Limb (tissue), 2 donors: Measurements from ENCODE around the gene KRTAP5-10.
"Not testable (repeated sequence)": the region's sequence is repeated elsewhere in the genome, so short reads cannot be mapped to it uniquely, and the experiment has no call there.

ENCODE experiments used
- DNase-seq, 2 donors: peaks; one replicate each; pipeline ENCODE4 v3.0.0-alpha.2; 2016; ENCODE audit errors: extremely low spot score in 2 of 2

KRTAP5-10 gene

DNA sequence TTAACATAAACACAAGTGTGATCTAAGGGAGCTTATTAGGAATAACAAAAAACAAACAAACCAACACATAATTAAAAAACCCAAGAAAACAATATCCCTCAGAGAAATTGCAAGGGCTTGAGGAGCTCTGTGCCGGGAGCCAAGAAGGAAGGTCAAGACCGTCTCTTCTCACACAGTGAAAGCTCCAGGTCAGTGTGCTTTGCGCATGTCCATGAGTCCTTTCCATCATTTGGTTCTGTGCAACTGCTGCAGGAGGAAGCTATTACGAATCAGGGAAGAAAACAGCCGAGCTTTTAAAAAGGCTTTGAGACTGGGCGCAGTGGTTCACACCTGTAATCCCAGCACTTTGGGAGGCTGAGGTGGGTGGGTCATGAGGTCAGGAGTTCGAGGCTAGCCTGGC is 23.0 kb upstream of the KRTAP5-10 start:
- DNase-seq = no peak

DNA sequence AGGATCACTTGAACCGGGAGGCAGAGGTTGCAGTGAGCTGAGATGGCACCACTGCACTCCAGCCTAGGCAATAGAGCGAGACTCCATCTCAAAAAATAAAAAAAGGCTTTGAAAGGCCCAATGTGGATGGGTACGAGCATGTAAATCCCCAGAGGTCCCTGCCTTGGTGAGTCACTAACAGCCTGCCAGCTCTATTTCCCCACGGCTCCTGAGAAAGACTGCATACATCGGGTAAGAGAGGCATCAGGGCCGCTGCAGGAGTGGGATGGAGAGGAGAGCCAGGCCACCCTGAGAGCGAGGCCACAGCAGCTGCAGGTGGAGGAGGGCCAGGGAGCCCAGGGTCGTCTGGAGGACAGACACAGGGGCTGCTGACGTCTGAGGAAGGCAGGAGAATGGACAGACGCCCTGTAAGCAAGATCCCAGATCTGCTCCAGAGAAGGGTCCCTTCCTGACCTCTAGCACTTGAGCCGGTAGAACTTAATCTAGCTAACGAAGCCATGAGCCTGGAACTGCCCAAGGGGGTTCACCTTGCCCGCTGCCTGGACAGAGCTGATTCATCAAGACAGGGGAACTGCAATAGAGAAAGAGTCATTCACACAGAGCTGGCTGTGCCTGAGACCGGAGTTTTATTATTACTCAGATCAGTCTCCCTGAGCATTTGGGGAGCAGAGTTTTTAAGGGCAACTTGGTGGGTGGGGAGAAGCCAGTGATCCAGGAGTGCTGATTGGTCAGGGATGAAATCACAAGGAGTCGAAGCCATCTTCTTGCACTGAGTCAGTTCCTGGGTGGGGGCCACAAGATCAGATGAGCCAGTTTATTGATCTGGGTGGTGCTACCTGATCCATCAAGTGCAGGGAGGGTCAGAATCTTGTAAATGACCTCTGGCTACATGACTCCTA is 22.2 kb upstream of the KRTAP5-10 start:
- no peak for DNase-seq

DNA sequence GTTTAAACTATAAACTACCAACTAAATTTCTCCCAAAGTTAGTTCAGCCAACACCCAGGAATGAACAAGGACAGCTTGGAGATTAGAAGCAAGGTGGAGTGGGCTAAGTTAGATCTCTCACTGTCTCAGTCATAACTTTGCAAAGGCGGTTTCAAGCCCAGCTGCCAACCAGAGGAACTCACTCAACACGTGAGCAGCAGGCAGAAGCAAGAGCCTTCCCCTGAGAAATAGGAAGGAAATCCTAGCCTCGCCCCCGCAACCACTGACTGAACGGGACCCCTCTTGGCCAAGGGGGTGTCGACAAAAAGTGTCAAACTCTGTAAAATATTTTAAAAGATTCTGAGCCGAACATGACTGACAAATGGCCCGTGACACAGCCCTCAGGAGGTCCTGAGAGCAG is 21.5 kb upstream of the KRTAP5-10 start:
- no peak for DNase-seq

DNA sequence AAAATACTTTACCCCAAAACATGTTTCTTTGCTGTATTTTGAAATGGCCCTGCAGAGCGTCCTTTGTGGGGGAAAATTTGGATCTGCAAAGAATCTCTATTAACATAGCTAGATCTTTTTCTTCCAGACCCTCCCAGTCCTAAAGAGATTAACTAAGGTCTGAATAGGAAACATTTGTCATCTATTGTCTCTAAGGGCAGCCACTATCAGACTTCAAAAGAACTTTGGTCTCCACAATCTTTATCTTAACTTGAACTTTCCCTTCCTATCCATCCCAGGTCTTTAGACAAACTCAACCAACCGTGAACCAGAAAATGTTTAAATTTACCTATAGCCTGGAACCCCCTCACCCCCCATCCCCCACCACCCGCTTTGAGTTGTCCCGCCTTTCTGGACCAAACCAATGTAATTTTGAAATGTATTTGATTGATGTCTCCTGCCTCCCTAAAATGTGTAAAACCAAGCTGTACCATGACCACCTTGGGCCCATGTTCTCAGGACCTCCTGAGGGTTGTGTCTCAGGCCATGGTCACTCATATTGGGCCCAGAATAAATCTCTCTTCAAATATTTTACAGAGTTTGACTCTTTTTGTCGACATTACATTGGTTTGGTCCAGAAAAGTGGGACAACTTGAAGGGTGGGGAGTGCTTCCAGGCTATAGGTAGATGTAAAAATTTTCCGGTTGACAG is 20.7 kb upstream of the KRTAP5-10 start:
- no peak for DNase-seq

DNA sequence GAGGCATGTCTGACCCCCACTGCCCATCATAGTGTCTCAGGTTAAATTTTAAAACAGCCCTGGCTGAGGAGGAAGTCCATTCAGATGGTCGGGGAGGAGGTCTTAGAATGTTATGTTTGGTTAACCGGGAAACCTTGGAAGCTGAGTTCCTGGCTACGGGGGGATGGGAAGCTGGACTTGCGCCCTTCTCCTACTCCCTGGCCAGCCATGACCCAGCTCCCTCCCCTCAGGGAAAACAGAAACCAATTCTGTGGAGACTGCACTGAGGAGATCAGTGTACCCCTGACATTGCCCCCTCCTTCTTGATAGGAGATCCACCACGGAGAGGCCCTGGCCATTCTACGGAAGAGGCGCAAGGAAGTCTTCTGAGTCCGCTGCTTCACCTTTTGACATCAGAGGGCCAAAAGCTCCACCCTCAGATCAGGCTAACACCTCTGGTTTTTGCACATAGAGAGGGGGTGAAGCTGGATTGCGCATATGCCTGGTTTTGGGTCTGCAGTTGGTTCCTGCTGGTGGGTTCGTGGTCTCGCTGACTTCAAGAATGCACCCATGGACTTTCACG is 19.9 kb upstream of the KRTAP5-10 start:
- DNase-seq = no peak

DNA sequence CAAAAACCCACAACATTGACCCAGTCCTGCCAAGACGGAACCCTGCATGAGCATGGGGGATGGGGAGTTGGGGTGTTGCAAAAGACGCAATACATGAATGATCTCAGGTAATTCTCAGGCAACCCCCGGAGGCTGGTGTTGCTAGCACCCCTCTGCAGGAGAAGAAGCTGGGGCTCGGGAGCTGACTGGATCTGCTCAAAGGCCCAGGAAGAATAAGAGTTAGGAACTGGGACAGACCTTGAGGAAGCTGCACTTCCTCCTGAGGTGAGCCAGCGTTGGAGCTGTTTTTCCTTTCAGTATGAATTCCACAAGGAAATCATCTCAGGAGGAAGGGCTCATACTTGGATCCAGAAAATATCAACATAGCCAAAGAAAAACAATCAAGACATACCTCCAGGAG is 17.2 kb upstream of the KRTAP5-10 start, which contains the start of gene KRTAP5-9:
Gene KRTAP5-9, plus strand, starts transcription at position 301 of the 400 bp plus-strand sequence. CDS start 238 bp downstream, outside the sequence.
- no peak for DNase-seq

DNA sequence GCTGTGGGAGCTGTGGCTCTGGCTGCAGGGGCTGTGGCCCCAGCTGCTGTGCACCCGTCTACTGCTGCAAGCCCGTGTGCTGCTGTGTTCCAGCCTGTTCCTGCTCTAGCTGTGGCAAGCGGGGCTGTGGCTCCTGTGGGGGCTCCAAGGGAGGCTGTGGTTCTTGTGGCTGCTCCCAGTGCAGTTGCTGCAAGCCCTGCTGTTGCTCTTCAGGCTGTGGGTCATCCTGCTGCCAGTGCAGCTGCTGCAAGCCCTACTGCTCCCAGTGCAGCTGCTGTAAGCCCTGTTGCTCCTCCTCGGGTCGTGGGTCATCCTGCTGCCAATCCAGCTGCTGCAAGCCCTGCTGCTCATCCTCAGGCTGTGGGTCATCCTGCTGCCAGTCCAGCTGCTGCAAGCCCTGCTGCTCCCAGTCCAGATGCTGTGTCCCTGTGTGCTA is 16.6 kb upstream of the KRTAP5-10 start:
- DNase-seq = no peak

DNA sequence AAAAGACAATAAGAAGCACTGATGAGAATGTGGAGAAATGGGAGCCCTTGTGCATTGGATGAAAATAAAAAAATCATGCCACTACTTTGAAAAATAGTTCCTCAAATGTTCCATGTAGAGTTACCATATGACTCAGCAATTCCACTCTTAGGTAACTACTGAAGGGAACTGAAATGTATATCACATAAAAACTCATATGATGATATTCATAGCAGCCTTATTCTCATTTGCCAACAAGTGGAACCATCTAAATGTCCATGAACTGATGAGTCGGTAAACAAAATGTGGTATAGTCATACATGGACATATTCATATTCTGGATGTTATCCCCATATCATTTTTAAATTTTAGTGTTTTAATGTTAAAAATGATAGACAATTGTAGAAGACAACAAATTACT is 13.7 kb upstream of the KRTAP5-10 start:
- no peak for DNase-seq

DNA sequence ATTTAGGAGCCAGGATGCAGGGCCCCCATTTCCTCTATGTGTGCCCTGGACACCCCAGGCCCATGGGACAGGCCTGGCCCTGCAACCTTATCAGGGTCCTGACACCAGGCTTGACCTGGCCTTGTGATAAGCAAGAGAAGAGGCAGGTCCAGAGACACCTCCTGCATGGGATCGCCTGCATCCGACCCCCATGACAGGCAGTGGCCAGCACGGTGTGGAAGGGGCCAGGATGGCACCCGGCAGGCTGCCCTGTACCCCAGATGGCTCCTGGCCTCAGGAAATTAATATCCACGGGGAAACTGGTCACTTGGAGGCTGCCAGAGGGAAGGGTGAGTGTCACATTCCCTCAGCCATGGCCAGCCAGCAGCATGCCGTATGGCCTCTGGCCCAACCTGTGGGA is 10.4 kb upstream of the KRTAP5-10 start:
- no peak for DNase-seq

DNA sequence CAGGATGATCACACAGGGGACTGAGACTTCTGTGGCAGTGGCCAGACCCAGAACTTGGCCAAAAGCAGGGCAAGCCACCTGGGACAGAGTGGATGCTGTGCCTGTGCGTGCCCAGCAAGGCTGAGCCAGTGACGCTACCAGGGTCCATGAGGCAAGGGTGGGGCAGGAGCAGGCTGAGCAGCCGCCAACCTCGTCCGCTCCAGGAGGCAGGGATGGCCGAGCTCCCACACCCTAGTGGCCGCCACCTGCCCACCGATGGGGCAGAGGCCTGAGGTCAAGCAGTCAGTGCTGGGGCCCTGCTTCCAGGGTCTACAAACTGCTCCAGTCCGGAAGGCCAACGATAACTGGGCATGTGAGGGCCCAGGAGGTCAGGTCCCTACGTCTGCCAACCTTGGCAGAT is 9.9 kb upstream of the KRTAP5-10 start:
- no peak for DNase-seq

DNA sequence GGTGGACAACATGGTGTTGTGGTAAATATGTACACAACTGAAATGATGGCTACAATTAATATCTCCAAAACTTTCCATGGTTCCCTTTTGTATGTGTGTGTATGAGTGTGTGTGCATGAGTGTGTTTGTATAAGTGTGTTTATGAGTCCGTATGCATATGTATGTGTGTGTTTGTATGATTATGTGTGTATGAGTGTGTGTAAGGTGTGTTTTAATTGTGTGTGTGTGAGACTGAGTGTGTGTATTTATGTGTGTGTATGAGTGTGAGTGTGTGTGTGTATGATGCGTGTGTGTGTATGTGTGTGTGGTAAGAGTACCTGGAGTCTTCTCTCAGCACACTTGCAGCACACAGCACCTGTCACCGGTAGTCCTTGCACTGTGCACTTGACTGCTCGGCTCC is 9.3 kb upstream of the KRTAP5-10 start:
- no peak for DNase-seq

DNA sequence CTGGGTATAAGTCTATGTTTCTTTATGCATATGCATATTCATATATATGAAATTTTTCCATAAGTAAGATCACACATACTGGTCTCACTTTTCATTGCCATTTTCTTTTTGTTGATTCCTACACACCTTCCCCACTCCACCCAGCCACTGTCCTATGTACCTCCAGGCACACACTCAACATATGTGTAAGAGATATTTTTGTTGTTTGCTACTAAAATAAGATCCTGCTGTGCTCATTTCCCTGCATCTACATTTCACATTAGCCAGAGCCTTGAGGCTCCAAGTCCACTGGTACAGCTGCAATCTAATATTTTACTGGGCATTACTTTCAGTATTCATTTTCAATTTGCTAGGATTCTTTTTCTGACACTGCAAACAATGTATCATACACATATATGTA is 8.1 kb upstream of the KRTAP5-10 start:
- no peak for DNase-seq

DNA sequence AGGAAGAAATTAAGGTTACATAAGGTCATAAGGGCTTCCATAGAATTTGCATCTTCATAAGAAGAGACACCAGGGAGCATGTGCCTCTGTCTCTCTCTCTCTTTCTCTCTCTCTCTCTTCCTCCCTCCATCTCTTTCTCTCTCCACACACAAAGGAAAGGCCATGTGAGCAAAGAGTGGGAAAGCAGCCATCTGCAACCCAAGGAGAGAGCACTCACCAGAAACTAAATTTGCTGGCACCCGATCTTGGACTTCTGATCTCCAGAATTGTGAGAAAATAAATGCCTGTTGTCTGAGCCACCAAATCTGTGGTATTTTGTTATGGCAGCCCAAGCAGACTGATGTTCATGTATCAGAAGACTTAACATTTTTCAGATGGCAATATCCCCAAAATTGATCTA is 6.4 kb upstream of the KRTAP5-10 start:
- DNase-seq = no peak

DNA sequence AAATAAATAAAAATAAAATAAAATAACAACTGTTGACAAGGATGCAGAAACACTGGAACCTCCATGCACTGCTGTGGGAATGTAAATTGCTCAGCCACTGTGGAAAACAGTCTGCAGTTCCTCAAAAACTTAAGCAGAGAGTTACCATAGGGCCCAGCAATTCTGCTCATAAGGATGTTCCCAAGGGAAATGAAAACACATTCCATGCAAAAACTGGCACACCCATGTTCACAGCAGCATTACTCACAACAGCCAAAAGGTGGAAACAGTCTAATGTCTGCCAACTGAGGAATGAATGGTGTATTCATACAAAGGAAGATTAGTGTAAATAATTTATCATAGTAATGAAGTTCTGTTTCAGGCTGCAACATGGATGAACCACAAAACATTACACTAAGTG is 3.2 kb upstream of the KRTAP5-10 start:
- no peak for DNase-seq

DNA sequence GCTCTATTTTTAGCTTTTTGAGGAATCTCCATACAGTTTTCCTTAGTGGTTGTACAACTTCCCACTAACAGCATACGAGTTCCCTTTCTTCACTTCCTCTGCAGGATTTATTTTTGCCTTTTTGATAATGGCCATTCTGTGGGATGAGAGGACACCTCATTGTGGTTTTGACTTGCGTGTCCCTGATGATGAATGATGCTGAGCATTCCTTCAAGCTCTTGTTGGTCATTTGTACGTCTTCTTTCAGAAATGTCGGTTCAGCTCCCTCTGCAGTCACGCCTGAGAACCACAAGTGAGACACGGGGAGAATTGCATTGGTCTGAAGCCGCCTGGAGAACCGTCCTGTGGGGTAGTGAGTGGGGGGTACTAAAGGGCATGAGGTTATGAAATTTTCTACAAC is 2.0 kb upstream of the KRTAP5-10 start:
- DNase-seq = no peak

DNA sequence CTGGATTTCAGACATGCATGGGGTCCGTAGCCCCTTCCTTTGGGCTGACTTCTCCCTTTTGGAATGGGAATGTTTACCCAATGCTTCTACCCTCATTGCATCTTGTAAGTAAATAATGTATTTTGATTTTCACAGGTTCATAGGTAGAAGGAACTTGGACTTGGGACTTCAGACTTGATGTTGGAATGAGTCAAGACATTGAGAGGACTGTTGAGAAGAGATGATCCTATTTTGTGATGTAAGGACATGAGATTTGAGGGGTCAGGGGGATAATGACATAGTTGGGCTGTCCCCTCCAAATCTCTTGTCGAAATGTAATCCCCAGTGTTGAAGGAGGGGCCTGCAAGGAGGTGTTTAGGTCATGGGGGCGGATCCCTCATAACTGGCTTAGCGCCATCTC is 933 bp upstream of the KRTAP5-10 start:
- DNase-seq = no peak

DNA sequence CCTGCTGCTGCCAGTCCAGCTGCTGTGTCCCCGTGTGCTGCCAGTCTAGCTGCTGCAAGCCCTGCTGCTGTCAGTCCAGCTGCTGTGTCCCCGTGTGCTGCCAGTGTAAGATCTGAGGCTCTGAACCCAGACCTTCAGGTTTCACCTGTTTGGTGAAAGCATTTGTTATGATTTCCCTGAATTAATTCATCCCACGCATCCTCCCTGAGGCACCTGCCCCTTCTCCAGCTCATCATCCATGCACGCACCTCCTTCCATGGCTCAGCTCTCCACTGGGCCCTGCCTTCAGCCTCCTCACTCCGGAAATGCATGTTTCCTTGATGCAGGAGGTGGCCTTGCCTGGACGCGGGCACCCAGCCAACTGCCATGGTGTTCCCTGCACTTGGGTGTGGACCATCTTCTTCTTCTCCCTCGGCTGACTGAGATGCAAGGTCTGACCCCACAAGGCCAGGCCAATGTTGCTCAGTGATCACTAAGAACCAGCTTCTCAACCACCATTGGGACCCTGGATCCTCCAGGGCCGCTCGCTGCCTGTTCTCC is 788 bp downstream of the KRTAP5-10 start:
- DNase-seq = no peak

DNA sequence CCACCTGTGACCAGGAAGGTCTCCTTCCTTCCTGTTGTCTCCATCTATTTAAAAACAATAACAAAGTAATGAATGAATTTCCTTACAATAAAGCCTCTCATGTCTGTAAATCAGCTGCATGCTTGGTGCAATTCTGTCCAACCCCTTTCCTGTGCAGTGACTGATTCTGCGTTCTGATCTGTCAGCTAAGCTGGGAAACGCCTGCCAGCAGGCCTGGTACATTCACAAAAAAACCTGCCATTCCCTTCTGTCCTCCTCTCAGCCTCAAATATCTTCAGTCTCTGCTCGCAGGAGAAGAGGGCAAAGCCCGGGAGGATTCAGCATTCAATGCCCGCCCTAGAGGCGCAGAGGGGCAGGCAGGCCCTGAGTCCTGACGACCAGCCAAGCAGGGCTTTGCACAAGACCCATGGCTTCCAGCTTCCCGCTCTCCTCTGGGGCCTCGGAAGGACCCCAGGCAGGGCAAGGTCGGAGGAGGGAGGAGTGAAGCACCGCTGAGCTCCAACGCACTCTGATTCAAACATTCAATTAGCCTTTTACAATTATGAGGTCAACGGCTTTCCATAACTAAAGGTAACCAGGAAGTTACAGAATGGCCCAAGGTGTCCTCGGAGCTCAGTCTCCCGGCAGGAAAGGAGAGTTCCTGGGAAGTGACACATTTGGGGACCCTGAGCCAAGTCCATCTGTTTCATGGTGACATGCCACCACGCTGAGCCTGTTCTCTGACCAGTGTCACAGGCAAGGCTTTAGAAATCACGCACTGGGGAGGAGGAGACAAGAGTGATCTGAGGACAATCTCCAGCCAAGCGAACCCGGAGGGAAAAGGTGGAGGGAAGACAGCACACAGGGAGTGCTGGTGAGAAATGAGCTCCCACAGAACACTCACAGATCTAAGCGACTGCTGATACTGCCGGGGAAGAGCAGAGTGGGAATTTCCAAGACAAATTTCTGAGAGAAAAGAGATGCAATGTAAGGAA is 1.6 kb downstream of the KRTAP5-10 start:
- not testable (repeated sequence) for DNase-seq

DNA sequence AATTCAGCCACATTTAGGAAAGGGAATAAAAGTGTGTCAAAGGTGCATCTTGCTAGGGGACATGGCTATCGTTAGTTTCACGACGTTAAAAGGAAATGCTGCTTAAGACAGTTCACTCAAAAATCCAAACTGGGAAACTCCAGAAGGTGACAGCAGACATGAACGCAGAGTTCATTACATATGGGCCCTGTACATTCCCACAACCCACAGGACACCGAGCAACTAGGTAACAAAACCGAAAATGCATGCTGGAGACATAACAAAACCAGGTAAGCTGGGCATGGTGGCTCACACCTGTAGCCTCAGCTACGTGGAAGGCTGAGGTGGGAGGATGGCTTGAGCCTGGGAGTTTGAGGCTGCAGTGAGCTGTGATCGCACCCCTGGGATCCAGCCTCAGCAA is 2.3 kb downstream of the KRTAP5-10 start:
- not testable (repeated sequence) for DNase-seq

DNA sequence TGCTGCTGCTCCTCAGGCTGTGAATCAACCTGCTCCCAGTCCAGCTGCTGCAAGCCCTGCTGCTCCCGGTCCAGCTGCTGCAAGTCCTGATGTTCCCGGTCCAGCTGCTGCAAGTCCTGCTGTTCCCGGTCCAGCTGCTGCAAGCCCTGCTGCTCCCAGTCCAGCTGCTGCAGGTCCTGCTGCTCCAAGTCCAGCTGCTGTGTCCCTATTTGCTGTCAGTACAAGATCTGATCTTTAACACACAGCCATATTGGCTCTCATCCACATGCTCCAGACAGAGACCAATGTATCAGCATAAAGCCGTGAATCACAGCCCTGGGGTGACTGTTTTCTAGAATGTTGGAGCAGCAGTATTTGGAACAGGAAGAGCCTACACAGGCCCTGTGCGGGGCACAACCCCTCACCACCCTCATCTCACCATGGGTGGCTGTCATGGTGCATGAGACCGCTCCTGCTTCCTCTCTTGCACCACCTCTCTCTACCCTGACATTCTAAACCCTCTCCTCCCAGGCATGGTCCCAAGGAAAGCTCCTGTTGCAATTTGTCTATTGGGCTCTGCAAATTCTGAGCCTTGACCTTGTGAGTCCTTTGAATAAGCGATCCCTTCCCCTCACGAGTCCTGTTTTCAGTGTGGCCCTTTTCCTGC is 3.5 kb downstream of the KRTAP5-10 start:
- DNase-seq = peak; percentile 43 to 53
